B cell (primary cell): ENCODE measurements around the gene ZNF557. TPM values are rescaled to one million over a fixed set of nuclear protein-coding genes. Genes with fewer than 3 reads are reported as not detected.

Experiments
- ATAC-seq: fragments of 200-7000 bp; cut with Tn5 transposase; one replicate; pipeline ENCODE4 v1.10.0; 2021; ENCODE audit warnings: low read depth, mild to moderate bottlenecking, moderate number of reproducible peaks, moderate library complexity
- CTCF ChIA-PET: fragments of 350-600 bp; sonication (Branson Sonifier 250); formaldehyde crosslinking; loops from one replicate; lab custom pipeline; 2021; ENCODE audit warnings: antibody characterized with exemption, inconsistent platforms; lab: Charles Lee
- POLR2A ChIA-PET: fragments of 350-600 bp; sonication (Branson Sonifier 250); formaldehyde crosslinking; loops from one replicate; lab custom pipeline; 2021; ENCODE audit warnings: antibody characterized with exemption; lab: Charles Lee
- DNase-seq: peaks from one replicate; pipeline ENCODE4 v3.0.0; 2013
- H2AFZ ChIP-seq: 2 replicates; pipeline ENCODE4 v1.6.1; 2012; ENCODE audit warnings: mild to moderate bottlenecking, low read depth, low read length; ENCODE audit not compliant: insufficient read depth, poor library complexity, severe bottlenecking
- H3K27ac ChIP-seq, 2 donors: 1 replicate in 1 of 2; 2 replicates in 1 of 2; pipeline ENCODE4 v1.5.1; 2012 to 2013; ENCODE audit warnings: low read length in 2 of 2, mild to moderate bottlenecking in 2 of 2, moderate library complexity in 1 of 2
- H3K27me3 ChIP-seq, 4 experiments: fragments of 200-600 bp in 1 of 4; sonication (generic) in 1 of 4; replicated peaks in 1 of 4; 1 replicate in 2 of 4; 2 replicates in 2 of 4; pipeline versions ENCODE4 v1.6.1 to v1.7.0; 2013 to 2016; ENCODE audit warnings: low read length in 3 of 4, mild to moderate bottlenecking in 2 of 4, mixed read lengths in 1 of 4, moderate library complexity in 1 of 4; ENCODE audit not compliant: insufficient read depth in 4 of 4, control insufficient read depth in 3 of 4; ENCODE audit errors: control extremely low read depth in 1 of 4
- H3K36me3 ChIP-seq, 2 experiments: replicated peaks in 1 of 2; 1 replicate in 1 of 2; 2 replicates in 1 of 2; pipeline versions ENCODE4 v1.6.1 to v1.7.1; 2013; ENCODE audit warnings: low read length in 1 of 2; ENCODE audit not compliant: insufficient read depth in 2 of 2, control insufficient read depth in 1 of 2; ENCODE audit errors: control extremely low read depth in 1 of 2, extremely low read depth in 1 of 2
- H3K4me1 ChIP-seq, 2 donors: fragments of 200-600 bp in 1 of 2; sonication (generic) in 1 of 2; 1 replicate in 1 of 2; 2 replicates in 1 of 2; pipeline versions ENCODE4 v1.5.1 to v1.6.1; 2013 to 2017; ENCODE audit warnings: low read length in 2 of 2; ENCODE audit not compliant: control insufficient read depth in 2 of 2, insufficient read depth in 2 of 2
- H3K4me2 ChIP-seq: replicated peaks from 2 replicates; pipeline ENCODE3; 2012; ENCODE audit warnings: mild to moderate bottlenecking, low read depth, low read length; ENCODE audit not compliant: poor library complexity, severe bottlenecking
- H3K4me3 ChIP-seq, 5 experiments: fragments of 200-600 bp in 1 of 5; sonication (generic) in 1 of 5; 1 replicate in 3 of 5; 2 replicates in 2 of 5; pipeline versions ENCODE4 v1.5.1 to v1.7.0; 2011 to 2016; ENCODE audit warnings: low read length in 4 of 5, mild to moderate bottlenecking in 4 of 5, low read depth in 2 of 5, control low read depth in 1 of 5, moderate library complexity in 1 of 5; ENCODE audit not compliant: insufficient read depth in 1 of 5; ENCODE audit errors: control extremely low read depth in 1 of 5, extremely low read depth in 1 of 5
- H3K79me2 ChIP-seq: fragments of 200-600 bp; sonication (generic); one replicate; pipeline ENCODE4 v1.6.0; 2016; ENCODE audit warnings: low read length; ENCODE audit not compliant: control insufficient read depth, insufficient read depth
- H3K9ac ChIP-seq: fragments of 200-600 bp; sonication (generic); 2 replicates; pipeline ENCODE4 v1.6.1; 2017; ENCODE audit warnings: mild to moderate bottlenecking, low read length, moderate library complexity
- H3K9me3 ChIP-seq, 3 donors: one replicate each; pipeline versions ENCODE4 v1.6.1 to v1.7.1; 2013; ENCODE audit warnings: low read length in 2 of 3; ENCODE audit not compliant: control insufficient read depth in 2 of 3, insufficient read depth in 1 of 3; ENCODE audit errors: control extremely low read depth in 1 of 3
- H4K20me1 ChIP-seq: 2 replicates; pipeline ENCODE4 v1.6.0; 2012; ENCODE audit warnings: mild to moderate bottlenecking, low read length; ENCODE audit not compliant: insufficient read depth, control insufficient read depth, poor library complexity, severe bottlenecking
- H3K27ac Mint-ChIP-seq: one replicate; pipeline ENCODE4 v1.8.0; 2021; ENCODE audit warnings: mixed read lengths
- H3K27me3 Mint-ChIP-seq: one replicate; pipeline ENCODE4 v1.8.0; 2021; ENCODE audit warnings: mixed read lengths
- H3K4me1 Mint-ChIP-seq: one replicate; pipeline ENCODE4 v1.8.0; 2021; ENCODE audit warnings: mixed read lengths
- H3K4me3 Mint-ChIP-seq: one replicate; pipeline ENCODE4 v1.8.0; 2021; ENCODE audit warnings: mixed read lengths
- H3K9me3 Mint-ChIP-seq: one replicate; pipeline ENCODE4 v1.8.0; 2022; ENCODE audit warnings: mixed read lengths; ENCODE audit not compliant: insufficient read depth
- CTCF ChIP-seq: fragments of 200-600 bp; IDR thresholded peaks from one replicate; pipeline ENCODE4 v1.8.0; 2022; ENCODE audit warnings: antibody characterized with exemption, mild to moderate bottlenecking
- EZH2 ChIP-seq: IDR thresholded peaks from 2 replicates; pipeline ENCODE4 v1.6.1; 2012; ENCODE audit warnings: borderline replicate concordance, low read depth, mild to moderate bottlenecking, moderate library complexity, low read length; ENCODE audit not compliant: insufficient read depth, poor library complexity, severe bottlenecking
- WGBS: methylation state at CpG from one replicate; pipeline ENCODE4 v1.1.5; 2013; ENCODE audit warnings: missing lambda C conversion rate; ENCODE audit not compliant: insufficient coverage; 5-methylcytosine and 5-hydroxymethylcytosine counted together
- intact Hi-C: fragments of 100-400 bp; cut with micrococcal nuclease; formaldehyde crosslinking; loops from one replicate; pipeline ENCODE4 v1.10.0; 2022
- polyA plus RNA-seq: library from polyadenylated mRNA; depleted of rRNA; stranded (reverse); fragments of >200 nt; gene quantifications from 2 replicates; pipeline ENCODE4 v1.2.3, GENCODE V29; 2012
- total RNA-seq, 2 donors: library from RNA; stranded (reverse); fragments of 120-200 nt in 1 of 2; gene quantifications; 1 replicate in 1 of 2; 2 replicates in 1 of 2; pipeline versions ENCODE4 v1.2.3 to v1.2.4, GENCODE V29; 2013 to 2022

Gene ZNF557
- total and polyA plus RNA-seq, 2 donors (not counting 1 experiment from before 2014, with no cell fraction given), result 1.5 to 26.8 TPM

- no peak for ATAC-seq
- Histone ChIP-seq H3K4me1 (no peaks in the 10 kb centered on the region), H3K36me3 (peaks cover 0 to 4% of the 10 kb centered on the region in 2 experiments), H3K4me2 (no peak overlapping the region), H3K27ac (no peak overlapping the region), H3K9ac (no peak overlapping the region), H2AFZ (no peak overlapping the region), H3K79me2 (no peaks in the 10 kb centered on the region), H3K9me3 (no peaks in the 10 kb centered on the region), H3K27me3 (peaks cover 0 to 3% (median 0%) of the 10 kb centered on the region in 4 experiments), H4K20me1 (no peaks in the 10 kb centered on the region), H3K4me3 (no peak overlapping the region)
- no peaks in the 10 kb centered on the region for H3K9me3 Mint-ChIP-seq
- TF ChIP-seq CTCF, result no peak
- no peak for TF ChIP-seq EZH2
- H3K27ac Mint-ChIP-seq, result no peak overlapping the region
- no peaks in the 10 kb centered on the region for H3K4me1 Mint-ChIP-seq
- no peak overlapping the region for H3K4me3 Mint-ChIP-seq
- POLR2A ChIA-PET, result interaction anchor here (0.6 kb wide), 1 partner anchor 65 kb away, joined by 3 read pairs; no protein-coding TSS in a partner anchor
- CTCF ChIA-PET, result interaction anchor here (0.6 to 1.1 kb wide), 2 partner anchors 31 to 268 kb away, joined by 3 read pairs; no protein-coding TSS in a partner anchor
- 83% methylated on average over 3 of the region's 6 CpGs for WGBS
- peaks cover 15% of the 10 kb centered on the region for H3K27me3 Mint-ChIP-seq
- DNase-seq, result no peak
- intact Hi-C loops, result no loop called here
These were observed 46.2 kb downstream of the ZNF557 start for GRCh38 chr19:7115721-7116120.

- DNase-seq, result no peak
- TF ChIP-seq EZH2 (no peak), CTCF (no peak)
- no peak for ATAC-seq
- no peak overlapping the region for H3K27ac Mint-ChIP-seq
- H3K4me1 ChIP-seq, result no peaks in the 10 kb centered on the region
- no peak overlapping the region for H3K4me2 ChIP-seq
- H3K4me3 Mint-ChIP-seq, result no peak overlapping the region
- H3K27me3 Mint-ChIP-seq, result peaks cover 10% of the 10 kb centered on the region
- intact Hi-C loops, result no loop called here
- peaks cover 0 to 3% (median 0%) of the 10 kb centered on the region in 4 experiments for H3K27me3 ChIP-seq
- no peak overlapping the region for H2AFZ ChIP-seq
- no peaks in the 10 kb centered on the region for H3K9me3 Mint-ChIP-seq
- 88% methylated on average over 6 of the region's 11 CpGs for WGBS
- ChIA-PET CTCF (no interaction called here), POLR2A (no interaction called here)
- no peak overlapping the region for H3K27ac ChIP-seq
- no peak overlapping the region for H3K4me3 ChIP-seq
- peaks cover 0 to 4% of the 10 kb centered on the region in 2 experiments for H3K36me3 ChIP-seq
- H3K9ac ChIP-seq, result no peak overlapping the region
- H3K4me1 Mint-ChIP-seq, result no peaks in the 10 kb centered on the region
- H3K79me2 ChIP-seq, result no peaks in the 10 kb centered on the region
- no peaks in the 10 kb centered on the region for H4K20me1 ChIP-seq
- no peaks in the 10 kb centered on the region for H3K9me3 ChIP-seq
These were observed 47.7 kb downstream of the ZNF557 start for GRCh38 chr19:7117248-7117647.
